ENCODE data around the gene SWT1. TPM values are rescaled to one million over a fixed set of nuclear protein-coding genes. Genes with fewer than 3 reads are reported as not detected.

SWT1 gene
- total and polyA plus RNA-seq, 5 experiments from 2014 or later, result 3.3 to 10.4 (median 6.5) TPM

DNA sequence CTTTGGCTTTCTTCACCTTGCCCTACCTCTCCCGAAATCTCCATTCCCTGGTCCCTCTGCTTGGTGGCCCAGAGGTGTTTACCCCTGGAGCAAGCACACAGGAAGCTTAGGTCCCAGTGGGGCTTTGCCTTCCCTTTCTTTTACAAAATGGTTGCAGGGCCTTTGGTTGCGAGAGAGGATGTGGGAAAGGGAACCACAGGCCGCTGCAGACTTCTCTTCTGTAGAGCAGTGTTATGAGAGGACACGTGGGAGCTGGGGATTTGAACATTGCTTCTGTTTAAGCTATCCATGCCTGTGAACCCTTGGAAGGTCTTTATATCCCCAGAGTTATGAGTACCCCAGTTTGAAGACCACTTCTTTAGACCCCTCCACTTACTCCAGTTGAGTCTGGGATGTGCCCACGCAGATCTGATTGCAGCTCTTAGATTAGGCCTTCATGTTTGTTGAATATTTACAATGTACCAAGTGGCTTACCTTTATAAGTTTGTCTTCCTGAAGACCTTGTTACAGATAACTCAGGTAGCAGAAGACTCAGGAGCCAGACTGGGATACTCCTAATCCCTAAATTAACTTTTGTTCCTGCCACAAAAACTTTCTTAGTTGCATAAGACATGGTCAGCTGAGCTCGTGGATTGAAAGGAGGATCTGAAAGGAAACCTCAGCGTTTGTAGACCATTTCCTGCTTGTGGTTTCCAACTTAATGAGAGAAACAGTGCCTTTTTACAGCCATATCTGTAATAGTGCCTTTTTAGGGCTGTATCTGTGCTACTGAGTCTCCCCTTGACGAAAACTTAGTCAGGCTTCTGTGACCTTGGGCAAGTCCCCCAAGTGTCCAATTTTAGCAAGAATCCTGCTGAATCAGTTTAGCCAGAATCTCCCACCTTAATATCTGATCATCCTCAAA is 182.0 kb downstream of the SWT1 start:
- no peaks in the 10 kb centered on the region for H3K27me3 Mint-ChIP-seq
- no peaks in the 10 kb centered on the region for H3K9me3 Mint-ChIP-seq
- H3K4me3 Mint-ChIP-seq, result peak overlapping the region; percentile 10 to 77 (median 66)
- no peaks in the 10 kb centered on the region for H3K36me3 Mint-ChIP-seq
- peak overlapping the region; percentile 73 to 90 (median 82) for H3K27ac Mint-ChIP-seq
- ATAC-seq (peak; percentile 88 to 94), DNase-seq (peak in 7 of 10 donors; percentile 20 to 68 (median 50))
- peaks cover 18 to 44% (median 34%) of the 10 kb centered on the region in 4 donors for H3K4me1 Mint-ChIP-seq
- POLR2A ChIA-PET, result interaction anchor here (0.5 to 1.9 kb wide), 7 partner anchors 20 to 307 kb away, joined by 3 to 23 read pairs (median 3); partner anchors contain the start of genes IVNS1ABP, SWT1 and TRMT1L

DNA sequence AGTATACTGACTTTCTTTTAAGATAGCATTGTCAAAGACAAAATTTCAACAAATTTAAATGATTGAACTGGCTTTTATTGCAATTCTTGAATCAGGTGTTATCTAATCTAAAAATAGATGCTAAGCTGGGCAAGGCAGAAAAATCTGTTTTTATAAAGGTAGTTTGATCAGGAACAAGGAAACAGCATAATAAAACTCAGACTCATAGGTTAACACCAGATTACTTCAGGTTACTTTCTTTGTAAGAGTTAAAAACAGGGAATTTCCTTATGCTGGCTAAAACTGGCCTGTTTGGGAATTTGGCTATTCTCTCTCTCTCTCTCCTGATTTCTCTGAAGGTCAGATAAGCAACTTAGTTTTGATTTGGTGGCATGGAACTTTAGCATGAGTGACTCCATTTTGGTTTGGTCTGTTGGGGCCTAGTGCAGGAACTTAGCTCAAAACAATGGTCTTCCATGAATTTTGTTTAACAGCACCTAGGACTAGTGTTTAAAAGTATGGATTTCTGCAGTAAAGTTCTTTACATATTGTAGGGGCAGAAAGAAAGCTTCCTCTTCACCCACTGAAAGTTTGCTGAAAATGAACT is 184.3 kb downstream of the SWT1 start:
- peak overlapping the region in 2 of 10 donors; percentile 19 to 22 for H3K4me3 Mint-ChIP-seq
- H3K9me3 Mint-ChIP-seq, result no peaks in the 10 kb centered on the region
- DNase-seq (no peak), ATAC-seq (no peak)
- peak overlapping the region in 4 of 10 donors; percentile 21 to 79 (median 43) for H3K27ac Mint-ChIP-seq
- POLR2A ChIA-PET, result interaction anchor here (0.6 to 2.0 kb wide), 3 partner anchors 18 to 226 kb away, joined by 3 to 6 read pairs (median 4); no protein-coding TSS in a partner anchor
- H3K4me1 Mint-ChIP-seq, result peaks cover 24 to 57% (median 43%) of the 10 kb centered on the region in 4 donors
- no peaks in the 10 kb centered on the region for H3K27me3 Mint-ChIP-seq
- H3K36me3 Mint-ChIP-seq, result no peaks in the 10 kb centered on the region

Other genes starting within 250 kb of the SWT1 start
- gene NIBAN1, start 182.7 kb upstream of the SWT1 start, total RNA-seq, result 1 to 10 TPM; 1.4 to 1.6 TPM
- gene NIBAN1, start 182.7 kb upstream of the SWT1 start, polyA plus RNA-seq, result 10 to 100 TPM in 1 of 3 donors, 1 to 10 TPM in 1, under 1 TPM in 1; 0.59 to 13.9 (median 1.1) TPM
- gene RNF2, start 111.6 kb upstream of the SWT1 start, total RNA-seq, result 10 to 100 TPM; 28.2 to 32.3 TPM
- 10 to 100 TPM; 18.5 to 32.6 (median 22.3) TPM for gene RNF2, start 111.6 kb upstream of the SWT1 start, polyA plus RNA-seq
- gene TRMT1L, start 214 bp upstream of the SWT1 start, total RNA-seq, result 10 to 100 TPM; 20.9 to 26.8 TPM
- 10 to 100 TPM; 10.8 to 17.4 (median 14.1) TPM for gene TRMT1L, start 214 bp upstream of the SWT1 start, polyA plus RNA-seq
- 100 to 1,000 TPM; 160 to 164 TPM for gene IVNS1ABP, start 160.1 kb downstream of the SWT1 start, total RNA-seq
- 10 to 100 TPM; 44.8 to 55.1 (median 48.5) TPM for gene IVNS1ABP, start 160.1 kb downstream of the SWT1 start, polyA plus RNA-seq

Data from naive thymus-derived CD8-positive, alpha-beta T cell (primary cell).